GM12878 (cell line): ENCODE results near the gene SLC6A3. TPM values are rescaled to one million over a fixed set of nuclear protein-coding genes. Genes with fewer than 3 reads are reported as not detected.
A peak's percentile ranks its signal among the peaks of the same experiment; 100 is the strongest.

ENCODE experiments used
- ATAC-seq: fragments of 200-7000 bp; cut with Tn5 transposase; 3 replicates; pipeline ENCODE4 v1.9.1; 2020; ENCODE audit warnings: mild to moderate bottlenecking, moderate library complexity
- BruUV-seq: library from RNA; stranded (reverse); fragments of 400-500 nt; replicated peaks from 2 replicates; lab custom pipeline; 2021; lab: Mats Ljungman, UMichigan
- CTCF ChIA-PET: fragments of 300-600 bp; sonication (Branson Sonifier 250); formaldehyde crosslinking; extraction: SDS; loops from one replicate; lab custom pipeline; 2021; ENCODE audit warnings: inconsistent platforms; lab: Yijun Ruan, JAX
- POLR2A ChIA-PET: fragments of 350-600 bp; formaldehyde crosslinking; extraction: SDS; loops from one replicate; lab custom pipeline; 2021; ENCODE audit warnings: inconsistent platforms; lab: Charles Lee
- RAD21 ChIA-PET: fragments of 300-600 bp; sonication (Branson Sonifier 250); formaldehyde crosslinking; loops from one replicate; lab custom pipeline; 2023; ENCODE audit warnings: antibody characterized with exemption; ENCODE audit not compliant: unreplicated experiment; lab: Charles Lee
- SMC1A ChIA-PET: fragments of 300-600 bp; sonication (Branson Sonifier 250); formaldehyde crosslinking; loops from one replicate; lab custom pipeline; 2023; ENCODE audit not compliant: unreplicated experiment, uncharacterized antibody; lab: Charles Lee
- DNase-seq: peaks from one replicate; pipeline ENCODE4 v3.0.0-alpha.2; 2011; ENCODE audit warnings: low read depth, low spot score
- FAIRE-seq: peaks from 3 replicates; lab custom pipeline; 2011; peaks lifted over from hg19 to GRCh38; lab: Jason Lieb, UNC
- H2AFZ ChIP-seq: 2 replicates; pipeline ENCODE4 v1.6.0; 2011; ENCODE audit warnings: low read depth, low read length, control low read depth; ENCODE audit not compliant: control insufficient read depth
- H3K27ac ChIP-seq: 2 replicates; pipeline ENCODE4 v1.5.1; 2011; ENCODE audit warnings: control low read depth; ENCODE audit not compliant: control insufficient read depth, insufficient read depth
- H3K27me3 ChIP-seq, 2 experiments: replicated peaks in 1 of 2; 2 replicates each; pipeline versions ENCODE4 v1.6.0 to v1.6.1; 2011; ENCODE audit warnings: low read length in 1 of 2; ENCODE audit not compliant: control insufficient read depth in 2 of 2, insufficient read depth in 2 of 2
- H3K36me3 ChIP-seq, 2 experiments: 2 replicates each; pipeline ENCODE4 v1.5.1; 2011; ENCODE audit warnings: low read length in 1 of 2; ENCODE audit not compliant: control insufficient read depth in 2 of 2, insufficient read depth in 2 of 2
- H3K4me1 ChIP-seq: 2 replicates; pipeline ENCODE4 v1.6.1; 2011; ENCODE audit warnings: mild to moderate bottlenecking, low read length, moderate library complexity, mixed read lengths; ENCODE audit not compliant: control insufficient read depth, insufficient read depth
- H3K4me2 ChIP-seq: 2 replicates; pipeline ENCODE4 v1.6.0; 2011; ENCODE audit warnings: control low read depth; ENCODE audit not compliant: control insufficient read depth, insufficient read depth
- H3K4me3 ChIP-seq: fragments of 200-600 bp; sonication (generic); 2 replicates; pipeline ENCODE4 v1.5.1; 2016
- H3K79me2 ChIP-seq: 2 replicates; pipeline ENCODE4 v1.6.0; 2011; ENCODE audit warnings: low read length; ENCODE audit not compliant: control insufficient read depth, insufficient read depth
- H3K9ac ChIP-seq: 2 replicates; pipeline ENCODE4 v1.8.0; 2011; ENCODE audit warnings: low read length, control low read depth, mixed read lengths; ENCODE audit not compliant: control insufficient read depth, insufficient read depth
- H3K9me3 ChIP-seq: replicated peaks from 3 replicates; pipeline ENCODE4 v1.5.1; 2011; ENCODE audit warnings: mild to moderate bottlenecking, low read length; ENCODE audit not compliant: control insufficient read depth, insufficient read depth
- H4K20me1 ChIP-seq: 2 replicates; pipeline ENCODE4 v1.6.0; 2011; ENCODE audit not compliant: control insufficient read depth, insufficient read depth
- NFXL1 ChIP-seq: fragments of 450-650 bp; IDR thresholded peaks from 2 replicates; pipeline ENCODE4 v1.6.1; 2017; ENCODE audit warnings: antibody characterized with exemption, mild to moderate bottlenecking, borderline replicate concordance
- STAT3 ChIP-seq: IDR thresholded peaks from 2 replicates; pipeline ENCODE4 v1.6.1; 2011; ENCODE audit warnings: low read depth, low read length, improper control_type of control experiment
- WGBS: methylation state at CpG from one replicate; pipeline ENCODE4 v1.1.6; 2016; ENCODE audit warnings: low lambda C conversion rate; ENCODE audit not compliant: insufficient replicate concordance, insufficient coverage; ENCODE audit errors: missing lambda C conversion rate; 5-methylcytosine and 5-hydroxymethylcytosine counted together
- in situ Hi-C: fragments of 300-500 bp; cut with MboI; formaldehyde crosslinking; loops from 9 replicates; pipeline ENCODE4 v1.14.3; 2018; ENCODE audit warnings: mixed read lengths
- intact Hi-C: fragments of 100-400 bp; cut with micrococcal nuclease; formaldehyde crosslinking; loops from one replicate; pipeline ENCODE4 v1.14.2; 2022; ENCODE audit not compliant: unreplicated experiment
- polyA plus RNA-seq, 11 experiments: library from polyadenylated mRNA; depleted of rRNA in 4 of 11; unstranded in 6 of 11; stranded (reverse) in 5 of 11; fragments of >200 nt; fragmentation: Nextera tagmentation in 4 of 11; fragmentation: Illumina TruSeq in 1 of 11; extraction: Ambion mirVana in 4 of 11; extraction: Trizol in 1 of 11; gene quantifications; 1 replicate in 1 of 11; 2 replicates in 10 of 11; pipeline versions ENCODE4 v1.2.1 to v1.2.3, GENCODE V29; 2011 to 2016; ENCODE audit warnings: inconsistent platforms in 2 of 11, missing spikeins in 2 of 11, low read depth in 1 of 11
- total RNA-seq, 4 experiments: library from RNA; depleted of rRNA in 3 of 4; stranded (reverse); fragments of >200 nt in 3 of 4; fragmentation: Illumina TruSeq in 1 of 4; extraction: Trizol in 1 of 4; gene quantifications; 2 replicates each; pipeline versions ENCODE4 v1.2.1 to v1.2.3, GENCODE V29; 2013 to 2021
- TF ChIP-seq, protein P1 (sequence below): IDR thresholded peaks from 2 replicates; pipeline ENCODE4 v1.6.1; 2011; ENCODE audit warnings: mild to moderate bottlenecking, low read depth, low read length, moderate library complexity; ENCODE audit not compliant: insufficient replicate concordance
- TF ChIP-seq, protein P2 (sequence below): IDR thresholded peaks from 2 replicates; pipeline ENCODE4 v1.6.1; 2011; ENCODE audit warnings: borderline replicate concordance, low read depth, mild to moderate bottlenecking, moderate library complexity, low read length; ENCODE audit not compliant: insufficient read depth, poor library complexity, severe bottlenecking

The SLC6A3 gene
- total and polyA plus RNA-seq, 10 of the 15 experiments (the other 5 are each of a cell fraction or from before 2014, with no cell fraction given) = 0.01 TPM; not detected in 9

GRCh38 chr5:1476967-1477310 lies 31.7 kb upstream of the SLC6A3 start:
- H3K36me3 ChIP-seq = peaks cover 29 to 47% of the 10 kb centered on the region in 2 experiments
- CTCF ChIA-PET = interaction anchor here (4.1 kb wide), 1 partner anchor 26 kb away, joined by 37 read pairs; no protein-coding TSS in a partner anchor

More at GRCh38 chr5:1476967-1477310, 31.7 kb upstream of the SLC6A3 start:
- Histone ChIP-seq H3K79me2 (no peaks in the 10 kb centered on the region; the same call in 1 of the 2 replicates), H3K9me3 (no peaks in the 10 kb centered on the region), H4K20me1 (no peaks in the 10 kb centered on the region), H3K4me1 (peaks cover 13% of the 10 kb centered on the region), H3K4me3 (no peak overlapping the region), H2AFZ (no peak overlapping the region), H3K9ac (no peak overlapping the region), H3K4me2 (no peak overlapping the region), H3K27ac (no peak overlapping the region), H3K27me3 (no peaks in the 10 kb centered on the region)
- TF ChIP-seq, protein P1, sequence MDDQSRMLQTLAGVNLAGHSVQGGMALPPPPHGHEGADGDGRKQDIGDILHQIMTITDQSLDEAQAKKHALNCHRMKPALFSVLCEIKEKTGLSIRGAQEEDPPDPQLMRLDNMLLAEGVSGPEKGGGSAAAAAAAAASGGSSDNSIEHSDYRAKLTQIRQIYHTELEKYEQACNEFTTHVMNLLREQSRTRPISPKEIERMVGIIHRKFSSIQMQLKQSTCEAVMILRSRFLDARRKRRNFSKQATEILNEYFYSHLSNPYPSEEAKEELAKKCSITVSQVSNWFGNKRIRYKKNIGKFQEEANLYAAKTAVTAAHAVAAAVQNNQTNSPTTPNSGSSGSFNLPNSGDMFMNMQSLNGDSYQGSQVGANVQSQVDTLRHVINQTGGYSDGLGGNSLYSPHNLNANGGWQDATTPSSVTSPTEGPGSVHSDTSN = peak; percentile 24
- no peak for TF ChIP-seq STAT3
- TF ChIP-seq NFXL1 = no peak
- TF ChIP-seq, protein P2, sequence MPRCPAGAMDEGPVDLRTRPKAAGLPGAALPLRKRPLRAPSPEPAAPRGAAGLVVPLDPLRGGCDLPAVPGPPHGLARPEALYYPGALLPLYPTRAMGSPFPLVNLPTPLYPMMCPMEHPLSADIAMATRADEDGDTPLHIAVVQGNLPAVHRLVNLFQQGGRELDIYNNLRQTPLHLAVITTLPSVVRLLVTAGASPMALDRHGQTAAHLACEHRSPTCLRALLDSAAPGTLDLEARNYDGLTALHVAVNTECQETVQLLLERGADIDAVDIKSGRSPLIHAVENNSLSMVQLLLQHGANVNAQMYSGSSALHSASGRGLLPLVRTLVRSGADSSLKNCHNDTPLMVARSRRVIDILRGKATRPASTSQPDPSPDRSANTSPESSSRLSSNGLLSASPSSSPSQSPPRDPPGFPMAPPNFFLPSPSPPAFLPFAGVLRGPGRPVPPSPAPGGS = peak; percentile 61
- ATAC-seq (no peak), DNase-seq (no peak), FAIRE-seq (no peak)
- WGBS = 89% methylated on average over 11 of the region's 11 CpGs
- POLR2A ChIA-PET = no interaction called here
- intact Hi-C loops (no loop called here), in situ Hi-C loops (no loop called here)
- SMC1A ChIA-PET = no interaction called here
- BruUV-seq = no TSS peak
- RAD21 ChIA-PET = no interaction called here
